SK-N-MC (cell line): ENCODE results near the gene STK16.

Experiments
- DNase-seq: peaks from one replicate; pipeline ENCODE4 v3.0.0-alpha.2; 2011; ENCODE audit warnings: low read depth, low spot score
- H3K27ac ChIP-seq: fragments of 200-600 bp; sonication (generic); 2 replicates; pipeline ENCODE4 v1.5.1; 2016; ENCODE audit warnings: mixed run types
- H3K36me3 ChIP-seq: fragments of 200-600 bp; sonication (generic); 2 replicates; pipeline ENCODE4 v1.6.1; 2017; ENCODE audit warnings: antibody characterized with exemption, low read length, mixed read lengths; ENCODE audit not compliant: insufficient read depth
- H3K4me3 ChIP-seq: fragments of 200-600 bp; sonication (generic); 2 replicates; pipeline ENCODE4 v1.5.1; 2016
- H3K9ac ChIP-seq: fragments of 200-600 bp; sonication (generic); 2 replicates; pipeline ENCODE4 v1.8.0; 2017; ENCODE audit warnings: mixed run types, mixed read lengths; ENCODE audit not compliant: insufficient read length
- H3K9me3 ChIP-seq: fragments of 200-600 bp; sonication (generic); 2 replicates; pipeline ENCODE4 v1.6.1; 2017; ENCODE audit warnings: low read depth, mild to moderate bottlenecking, antibody characterized with exemption, low read length, moderate library complexity, mixed read lengths
- EZH2 ChIP-seq: fragments of 200-600 bp; sonication (generic); IDR thresholded peaks from one replicate; pipeline ENCODE4 v1.6.1; 2017; ENCODE audit warnings: antibody characterized with exemption
- FOXP2 ChIP-seq: optimal IDR thresholded peaks from 2 replicates; pipeline ENCODE3; 2011; ENCODE audit warnings: mild to moderate bottlenecking, moderate library complexity; ENCODE audit not compliant: insufficient read depth; ENCODE audit errors: extremely low read length, control extremely low read depth
- POLR2AphosphoS5 ChIP-seq: IDR thresholded peaks from 2 replicates; pipeline ENCODE4 v1.6.1; 2012; ENCODE audit warnings: mild to moderate bottlenecking, low read depth, low read length, borderline replicate concordance

The STK16 gene

DNA sequence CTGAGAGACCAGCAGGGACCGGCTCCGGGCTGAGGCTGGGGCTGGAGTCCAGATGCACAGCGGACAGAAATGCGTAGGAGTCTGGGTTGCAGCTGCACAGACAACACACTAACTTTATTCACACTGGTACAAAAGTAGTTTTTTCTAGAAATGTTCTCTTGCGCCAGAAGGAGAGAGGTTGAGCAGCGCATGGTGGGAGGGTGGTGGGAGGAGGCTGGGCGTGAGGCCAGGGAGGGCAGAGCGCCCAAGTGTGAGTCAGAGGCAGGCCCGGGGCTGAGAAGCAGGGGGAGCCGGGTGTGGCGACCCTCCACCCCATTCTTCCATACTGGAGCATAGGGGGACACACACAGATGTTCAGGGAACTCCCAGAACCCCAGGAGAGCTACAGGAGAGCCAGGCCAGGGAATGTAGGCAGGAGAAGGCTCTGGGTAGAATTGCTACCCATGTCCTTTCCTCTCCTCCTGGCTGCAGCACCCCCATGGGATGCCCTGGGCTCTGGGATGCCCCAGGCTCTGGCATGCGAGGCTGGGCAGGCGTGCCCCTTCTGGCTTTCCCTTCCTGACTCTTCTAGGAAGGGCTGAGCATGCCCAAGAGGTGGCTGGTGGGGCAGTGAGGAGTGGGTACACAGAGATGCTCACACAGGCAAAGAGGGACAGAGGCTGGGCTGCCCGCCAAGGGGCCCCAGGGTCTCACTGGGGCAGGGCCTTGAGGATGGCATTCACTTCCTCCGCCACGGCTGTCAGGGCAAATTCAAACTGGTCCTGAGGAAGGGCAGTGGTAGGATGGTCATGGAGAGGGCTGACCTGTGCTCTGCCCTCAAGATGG lies 44.5 kb downstream of the STK16 start:
- H3K27ac ChIP-seq = no peak overlapping the region
- H3K9ac ChIP-seq = no peak overlapping the region
- no peaks in the 10 kb centered on the region; the same call in 1 of the 2 replicates for H3K36me3 ChIP-seq
- no peak overlapping the region for H3K4me3 ChIP-seq
- H3K9me3 ChIP-seq = no peaks in the 10 kb centered on the region
- no peak for DNase-seq
- TF ChIP-seq EZH2 (no peak), POLR2AphosphoS5 (no peak), FOXP2 (no peak)

GRCh38 chr2:219290381-219291171 lies 45.3 kb downstream of the STK16 start:
- no peak overlapping the region for H3K9ac ChIP-seq
- no peaks in the 10 kb centered on the region for H3K9me3 ChIP-seq
- DNase-seq = no peak
- H3K36me3 ChIP-seq = no peaks in the 10 kb centered on the region
- no peak overlapping the region for H3K27ac ChIP-seq
- TF ChIP-seq FOXP2 (no peak), EZH2 (no peak), POLR2AphosphoS5 (no peak)
- H3K4me3 ChIP-seq = no peak overlapping the region

DNA sequence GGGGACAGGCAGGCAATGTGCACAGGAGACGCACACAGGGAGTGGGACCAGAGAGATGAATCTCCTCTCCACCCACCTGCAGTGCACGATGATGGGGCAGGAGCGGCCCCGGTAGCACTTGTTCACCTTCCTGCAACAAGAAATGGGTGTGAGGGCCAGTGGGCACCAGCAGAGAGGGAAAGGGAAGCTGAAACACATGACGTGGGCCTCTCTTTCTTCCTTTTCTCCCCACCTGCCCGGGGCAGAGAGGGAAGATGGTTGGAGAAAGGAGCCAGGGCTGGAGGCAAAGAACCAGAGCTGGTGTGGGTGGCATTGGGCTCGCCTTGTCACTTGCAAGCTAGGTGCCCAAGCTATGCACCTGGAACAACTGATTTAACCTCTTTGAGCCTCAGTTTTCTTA lies 46.1 kb downstream of the STK16 start:
- Histone ChIP-seq H3K4me3 (no peak overlapping the region), H3K36me3 (no peaks in the 10 kb centered on the region), H3K9me3 (no peaks in the 10 kb centered on the region), H3K27ac (no peak overlapping the region), H3K9ac (no peak overlapping the region)
- no peak for DNase-seq
- TF ChIP-seq EZH2 = no peak
- no peak for TF ChIP-seq FOXP2
- TF ChIP-seq POLR2AphosphoS5 = no peak

- Histone ChIP-seq H3K4me3 (no peak overlapping the region), H3K9ac (no peak overlapping the region), H3K36me3 (no peaks in the 10 kb centered on the region), H3K27ac (no peak overlapping the region), H3K9me3 (no peaks in the 10 kb centered on the region)
- DNase-seq = no peak
- TF ChIP-seq POLR2AphosphoS5 (no peak), EZH2 (no peak), FOXP2 (no peak)
Measured at GRCh38 chr2:219291910-219292490, 46.7 kb downstream of the STK16 start.

DNA sequence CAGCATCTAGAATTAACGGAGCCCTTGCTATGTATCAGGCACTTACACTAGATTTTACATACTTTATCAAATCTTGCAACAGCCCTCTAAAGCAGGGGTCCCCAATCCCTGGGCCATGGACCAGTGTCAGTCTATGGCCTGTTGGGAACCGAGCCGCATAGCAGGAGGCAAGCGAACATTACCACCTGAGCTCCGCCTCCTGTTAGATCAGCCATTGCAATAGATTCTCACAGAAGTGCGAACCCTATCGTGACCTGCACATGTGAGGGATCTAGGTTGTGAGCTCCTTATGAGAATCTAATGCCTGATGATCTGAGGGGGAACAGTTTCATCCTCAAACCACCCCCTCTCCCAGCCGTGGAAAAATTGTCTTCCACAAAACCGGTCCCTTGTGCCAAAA lies 47.3 kb downstream of the STK16 start:
- TF ChIP-seq EZH2 (no peak), FOXP2 (no peak), POLR2AphosphoS5 (no peak)
- H3K36me3 ChIP-seq = no peaks in the 10 kb centered on the region
- no peak overlapping the region for H3K27ac ChIP-seq

DNA sequence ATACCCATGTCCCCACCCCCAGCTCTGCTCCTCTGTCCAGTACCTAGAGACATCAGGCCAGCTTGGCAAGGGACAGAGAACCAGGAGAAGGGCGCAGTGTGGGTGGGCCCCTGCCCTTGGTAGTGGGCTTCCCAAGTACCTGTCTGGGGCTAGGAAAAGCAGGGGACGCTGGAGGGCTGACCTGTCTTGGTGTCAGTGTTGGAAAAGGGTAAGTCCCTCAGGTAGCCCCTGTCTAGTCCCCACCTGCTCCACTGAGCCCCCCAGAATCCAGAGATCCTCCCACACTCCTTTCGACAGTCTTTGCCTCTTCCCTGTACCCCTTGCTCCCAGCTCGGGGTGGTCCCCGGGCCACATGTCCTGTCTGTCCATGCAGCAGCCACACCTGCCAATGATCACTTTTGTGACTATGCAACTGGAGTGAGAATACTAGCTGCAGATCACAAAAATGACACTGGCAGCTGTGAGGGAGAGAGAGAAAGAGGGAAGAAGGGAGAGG lies 48.5 kb downstream of the STK16 start:
- no peak for TF ChIP-seq EZH2
- TF ChIP-seq FOXP2 = no peak
- no peak for TF ChIP-seq POLR2AphosphoS5
- DNase-seq = no peak
- H3K9ac ChIP-seq = no peak overlapping the region
- no peaks in the 10 kb centered on the region for H3K9me3 ChIP-seq
- no peak overlapping the region for H3K27ac ChIP-seq
- no peaks in the 10 kb centered on the region for H3K36me3 ChIP-seq
- H3K4me3 ChIP-seq = no peak overlapping the region

More for the DNA sequence above, 47.3 kb downstream of the STK16 start:
- no peak for DNase-seq
- no peak overlapping the region for H3K9ac ChIP-seq
- H3K9me3 ChIP-seq = no peaks in the 10 kb centered on the region
- no peak overlapping the region for H3K4me3 ChIP-seq

- peak; percentile 28 for DNase-seq
- Histone ChIP-seq H3K9me3 (no peaks in the 10 kb centered on the region), H3K36me3 (no peaks in the 10 kb centered on the region), H3K27ac (no peak overlapping the region), H3K9ac (peak overlapping the region; percentile 54), H3K4me3 (peak overlapping the region; percentile 77)
- TF ChIP-seq FOXP2 (no peak), EZH2 (no peak), POLR2AphosphoS5 (peak; percentile 28; the same call in 1 of the 2 replicates)
Measured at GRCh38 chr2:219294356-219295351, 49.4 kb downstream of the STK16 start.
